ENCODE data around the gene CTNND2.

CTNND2 gene

DNA sequence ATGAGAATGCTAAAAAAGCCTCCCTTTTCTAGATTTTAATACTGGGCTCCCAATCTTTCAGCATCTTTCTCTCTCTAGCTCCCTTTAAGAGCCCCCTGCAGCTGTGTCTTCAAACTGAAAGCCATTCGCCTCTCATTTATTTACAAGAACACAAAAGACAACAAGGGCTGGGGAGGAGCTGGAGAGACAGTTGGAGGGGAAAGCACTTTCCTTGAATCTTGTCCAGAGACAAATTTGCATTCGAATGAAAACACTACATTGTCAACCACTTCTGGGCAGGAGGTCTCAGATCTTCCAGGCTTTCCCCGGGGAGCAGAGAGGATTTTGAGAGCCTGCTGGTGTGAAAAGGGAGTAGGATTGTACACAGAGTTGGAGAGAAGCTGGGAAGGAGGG, 518.3 kb downstream of the CTNND2 start:
- DNase-seq (ENCODE audit: low spot score), result no peak

DNA sequence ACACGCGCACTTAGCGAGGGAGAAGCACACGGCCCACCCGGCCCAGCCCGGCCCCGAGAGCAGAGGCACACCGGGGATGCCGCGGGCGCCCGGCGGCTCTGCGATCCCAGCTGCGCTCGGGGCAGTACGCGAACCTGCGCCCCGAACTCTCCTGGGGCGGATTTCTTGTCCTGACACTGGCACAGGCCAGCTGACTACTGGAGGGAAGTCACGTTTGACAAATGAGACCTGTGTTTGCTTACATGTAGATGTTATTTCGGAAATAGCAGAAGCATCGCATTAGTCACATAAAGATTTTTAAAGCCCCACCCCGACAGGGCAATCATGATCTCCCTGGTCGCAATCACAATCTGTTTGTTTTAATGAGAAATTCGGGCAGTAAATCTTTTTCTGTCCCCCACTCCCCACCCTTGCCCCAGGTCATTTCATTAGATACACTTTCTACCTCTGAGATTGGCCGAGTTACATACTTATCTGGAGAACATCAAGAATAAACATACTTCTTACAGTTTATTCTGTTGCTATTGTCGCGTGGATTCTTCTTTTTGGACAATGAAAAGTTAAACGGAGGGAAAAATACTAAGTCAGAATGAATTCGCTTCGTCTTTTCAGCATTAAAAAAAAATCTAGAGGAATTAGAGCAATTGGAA, 518.9 kb downstream of the CTNND2 start:
- no peak for DNase-seq (ENCODE audit: low spot score)

DNA sequence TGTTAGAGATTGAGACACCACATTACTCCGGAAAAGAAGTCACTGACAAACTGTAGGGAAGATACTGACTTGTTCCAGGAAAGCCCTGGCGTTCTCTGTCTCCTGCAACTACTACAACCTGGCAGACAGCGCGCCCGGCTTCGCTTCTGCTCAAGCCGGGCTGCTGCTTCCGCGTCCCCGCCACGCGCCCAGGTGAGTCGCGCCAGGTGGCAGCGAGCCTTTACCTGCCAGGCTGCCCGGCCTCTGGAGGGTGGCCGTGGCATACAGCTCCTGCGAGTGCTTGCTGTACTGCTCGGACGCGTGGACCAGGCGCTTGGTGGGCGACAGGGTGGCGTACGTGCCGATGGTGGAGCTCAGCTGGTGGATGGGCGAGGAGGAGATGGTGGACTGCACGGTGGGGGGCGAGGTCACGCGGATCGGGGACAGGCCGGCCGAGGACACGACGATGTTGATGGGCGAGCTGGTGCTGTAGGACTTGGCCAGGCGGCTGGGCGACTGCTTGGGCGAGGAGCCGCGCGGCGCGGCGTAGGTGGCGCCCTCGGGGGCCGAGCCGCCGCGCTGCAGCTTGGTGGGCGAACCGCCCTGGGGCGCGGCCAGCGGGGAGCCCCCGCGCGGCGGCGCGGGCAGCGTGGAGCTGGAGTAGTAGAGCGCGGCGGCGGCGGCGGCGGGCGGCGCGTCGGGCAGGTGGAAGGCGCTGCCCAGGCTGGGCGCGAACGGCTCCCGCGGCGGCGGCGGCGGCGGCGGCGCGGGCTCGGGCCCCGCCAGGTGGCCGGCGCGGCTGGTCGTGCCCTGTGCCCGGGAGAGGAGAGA, 519.6 kb downstream of the CTNND2 start:
- no peak for DNase-seq (ENCODE audit: low spot score)

DNA sequence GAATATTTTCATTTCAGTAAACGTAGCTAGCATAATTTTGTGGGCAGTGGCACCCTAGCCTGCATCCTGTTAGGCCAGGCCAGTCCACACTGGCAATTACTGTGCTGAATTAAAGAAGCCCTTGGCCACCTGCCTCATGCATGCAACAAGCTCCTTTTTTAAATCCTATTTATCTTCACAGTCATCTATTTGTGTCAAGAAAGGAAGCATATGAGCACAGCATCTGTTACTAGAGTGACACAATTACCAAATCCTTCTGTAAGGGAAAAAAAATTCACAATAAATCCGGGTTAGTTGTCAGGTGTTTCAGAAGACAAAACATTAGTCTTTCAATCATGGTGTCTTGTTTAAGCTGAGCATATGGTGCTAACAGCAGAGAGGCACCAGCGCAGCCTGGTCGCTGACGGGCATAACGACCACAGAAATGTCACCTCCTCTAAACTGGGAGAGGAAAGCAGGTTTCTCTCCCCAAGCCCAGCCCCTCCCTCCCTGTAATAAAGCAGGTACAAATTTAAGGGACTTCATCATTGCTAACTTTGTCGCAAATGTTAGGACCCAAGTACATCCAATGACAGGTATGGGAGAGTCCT, 520.6 kb downstream of the CTNND2 start:
- DNase-seq (ENCODE audit: low spot score), result no peak

DNA sequence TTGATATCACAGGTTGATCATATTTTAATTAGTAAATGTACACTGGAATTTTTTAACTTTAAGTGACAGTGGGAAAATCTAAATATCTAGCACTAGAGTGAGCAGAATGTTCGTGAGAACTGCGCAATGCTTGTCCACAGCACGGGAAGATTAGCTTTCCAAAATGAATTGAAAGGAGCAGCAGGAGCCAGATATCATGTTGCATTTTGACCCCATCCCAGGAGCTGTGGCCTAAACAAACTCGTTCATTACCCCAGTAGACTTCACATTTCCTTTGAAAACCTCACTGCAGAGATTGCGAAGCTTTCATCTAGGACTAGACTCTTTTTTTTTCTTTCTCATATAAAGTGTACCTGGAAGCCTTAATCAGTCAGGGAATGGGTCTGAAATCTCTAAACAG, 525.8 kb downstream of the CTNND2 start:
- no peak for DNase-seq (ENCODE audit: low spot score)

DNA sequence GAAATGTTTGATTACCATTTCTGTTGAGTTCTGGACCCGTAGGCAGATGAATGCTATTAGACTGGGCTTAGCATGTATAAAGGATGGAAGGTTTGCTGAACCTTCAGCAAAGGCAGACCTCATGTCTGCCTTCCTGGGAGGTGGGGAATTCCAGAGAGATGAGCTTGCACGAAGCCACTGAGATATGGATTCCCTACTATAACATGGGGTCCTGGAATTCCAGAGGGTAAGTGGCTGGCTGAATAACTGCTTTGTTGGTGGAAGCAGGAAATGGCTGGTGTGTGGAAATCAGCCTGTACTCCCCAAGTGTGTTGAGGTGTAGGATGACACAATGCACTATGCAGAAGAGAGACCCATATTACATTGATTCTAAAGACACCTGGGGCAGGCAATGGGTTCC, 526.4 kb downstream of the CTNND2 start:
- no peak for DNase-seq (ENCODE audit: low spot score)

DNA sequence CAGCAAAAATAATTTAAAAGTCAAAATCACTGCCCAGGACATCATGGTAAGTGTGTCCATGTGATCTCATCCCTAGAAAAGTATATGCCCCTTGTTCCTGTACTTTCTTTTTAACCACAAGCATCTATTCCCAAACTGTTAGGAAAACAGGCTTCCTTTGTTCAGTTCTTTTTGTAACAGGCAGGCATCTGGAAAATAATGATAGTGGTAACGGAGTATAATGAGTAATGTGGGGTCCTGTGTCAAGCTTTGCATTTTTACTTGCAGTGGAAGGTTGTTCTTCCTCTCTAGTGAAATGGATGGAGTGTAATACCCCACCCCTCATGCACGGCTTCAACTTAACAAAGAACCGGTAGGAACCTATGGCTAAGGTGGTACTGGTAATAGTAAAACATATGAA, 532.1 kb downstream of the CTNND2 start:
- no peak for DNase-seq (ENCODE audit: low spot score)

DNA sequence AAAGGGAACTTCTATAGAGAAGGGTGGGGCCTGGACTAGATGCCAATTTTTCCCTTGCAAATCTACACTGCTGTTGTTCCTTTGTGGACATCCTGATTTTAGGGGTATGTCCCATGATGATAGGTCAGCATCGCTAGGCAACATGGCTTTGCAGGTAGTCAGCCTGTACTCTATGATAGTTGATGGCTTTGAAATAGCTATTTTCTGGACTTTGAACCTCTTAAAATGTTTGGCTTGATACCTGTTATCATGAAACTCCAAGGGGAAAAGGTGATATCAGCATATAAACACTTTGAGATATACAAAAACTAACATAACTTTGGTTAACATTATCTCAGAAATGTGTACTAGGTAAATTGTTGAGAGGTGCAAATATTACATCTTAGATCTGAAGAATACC, 533.2 kb downstream of the CTNND2 start:
- no peak for DNase-seq (ENCODE audit: low spot score)

DNA sequence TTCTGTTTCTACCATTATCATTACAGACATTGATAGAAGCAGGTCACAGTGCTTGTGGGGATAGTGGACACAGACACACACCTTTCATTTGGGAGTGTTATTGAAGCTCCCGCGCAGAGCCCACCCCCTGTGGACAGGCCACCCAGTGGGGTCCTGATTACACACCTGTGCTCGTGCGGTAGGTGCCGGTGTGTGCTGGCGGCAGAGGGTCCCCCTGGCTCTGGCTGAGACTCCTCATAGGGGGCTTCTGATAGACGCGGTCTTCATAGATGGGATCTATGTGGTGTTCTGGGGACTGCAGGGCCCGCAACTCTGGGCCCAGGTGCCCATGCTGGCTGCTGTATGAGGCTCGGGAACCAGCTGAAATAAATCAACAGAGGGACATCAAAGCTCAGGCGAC, 539.7 kb downstream of the CTNND2 start:
- no peak for DNase-seq (ENCODE audit: low spot score)

DNA sequence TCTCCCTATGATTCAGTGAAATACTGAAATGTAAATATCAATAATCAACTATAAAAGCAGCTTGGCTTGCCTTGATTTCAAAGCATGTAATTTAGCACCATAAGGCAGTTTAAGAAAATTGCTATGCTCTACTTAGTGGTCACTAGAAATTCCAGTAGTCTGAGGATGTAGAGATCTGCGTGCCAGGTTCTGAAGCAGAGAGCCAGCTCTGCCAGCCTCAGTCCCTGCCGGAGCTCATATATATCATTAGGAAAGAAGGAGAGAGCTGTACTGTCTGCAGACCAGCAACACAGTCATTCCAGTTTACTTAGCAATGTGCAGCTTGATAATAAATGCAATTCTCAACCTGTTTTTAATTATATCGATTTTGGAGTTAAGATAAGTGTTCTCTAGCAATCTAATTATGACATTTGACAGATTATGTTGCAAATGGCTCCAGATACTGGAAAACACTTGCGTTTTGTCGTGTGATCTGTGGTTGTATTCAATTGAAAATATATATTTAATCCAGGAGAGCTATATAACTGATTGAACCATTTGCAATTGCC, 540.5 kb downstream of the CTNND2 start:
- DNase-seq (ENCODE audit: low spot score), result no peak

DNA sequence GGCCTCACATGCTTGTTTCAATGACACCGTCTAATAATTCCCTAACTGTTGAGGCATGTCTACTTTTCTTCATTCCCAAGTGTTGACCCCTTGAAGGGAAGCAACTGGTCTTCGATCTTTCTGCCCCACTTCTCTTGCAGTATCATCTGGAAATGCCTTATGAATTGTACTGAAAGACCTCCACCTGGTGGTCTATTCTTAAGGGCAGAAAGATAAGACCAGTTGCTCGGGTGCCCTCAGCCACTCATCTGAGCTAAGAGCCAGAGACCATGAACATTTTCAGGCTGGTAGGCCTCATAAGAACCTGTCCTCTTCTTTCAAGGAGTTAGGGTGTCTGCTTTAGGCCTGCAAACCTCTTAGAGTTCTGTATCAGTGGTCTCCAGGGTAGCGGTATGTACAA, 542.5 kb downstream of the CTNND2 start:
- no peak for DNase-seq (ENCODE audit: low spot score)

DNA sequence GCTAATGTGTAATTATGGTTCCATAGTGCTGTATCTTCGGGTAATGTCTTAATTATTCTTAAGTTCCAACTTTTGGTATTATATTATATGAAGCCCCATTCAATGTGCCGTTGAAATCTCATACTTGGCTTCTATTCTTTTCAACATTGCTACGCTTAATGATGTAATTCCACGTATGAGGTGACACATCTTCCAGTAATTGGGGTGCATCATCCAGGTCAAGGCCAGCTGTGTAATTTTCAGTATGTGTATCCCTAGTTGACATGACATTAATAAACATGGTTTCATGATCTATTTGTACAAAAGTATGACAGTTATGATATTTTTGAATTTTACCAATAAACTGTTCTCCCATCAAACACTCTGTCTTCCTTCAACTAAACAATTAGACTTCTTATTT, 546.3 kb downstream of the CTNND2 start:
- no peak for DNase-seq (ENCODE audit: low spot score)

DNA sequence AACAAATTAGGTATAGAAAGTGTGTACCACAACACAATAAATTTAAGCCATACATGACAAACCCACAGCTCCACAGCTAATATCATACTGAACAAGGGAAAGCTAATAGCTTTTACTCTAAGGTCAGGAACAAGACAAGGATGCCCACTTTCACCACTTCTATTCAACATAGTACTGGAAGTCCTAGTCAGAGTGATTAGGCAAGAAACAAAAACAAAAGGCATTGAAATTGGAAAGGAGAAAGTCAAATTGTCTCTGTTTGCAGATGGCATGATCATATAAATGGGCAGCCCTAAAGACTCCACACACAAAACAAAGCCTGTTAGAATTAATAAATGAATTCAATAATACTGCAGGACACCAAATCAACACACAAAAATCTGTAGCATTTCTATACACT, 548.8 kb downstream of the CTNND2 start:
- DNase-seq (ENCODE audit: low spot score), result no peak

DNA sequence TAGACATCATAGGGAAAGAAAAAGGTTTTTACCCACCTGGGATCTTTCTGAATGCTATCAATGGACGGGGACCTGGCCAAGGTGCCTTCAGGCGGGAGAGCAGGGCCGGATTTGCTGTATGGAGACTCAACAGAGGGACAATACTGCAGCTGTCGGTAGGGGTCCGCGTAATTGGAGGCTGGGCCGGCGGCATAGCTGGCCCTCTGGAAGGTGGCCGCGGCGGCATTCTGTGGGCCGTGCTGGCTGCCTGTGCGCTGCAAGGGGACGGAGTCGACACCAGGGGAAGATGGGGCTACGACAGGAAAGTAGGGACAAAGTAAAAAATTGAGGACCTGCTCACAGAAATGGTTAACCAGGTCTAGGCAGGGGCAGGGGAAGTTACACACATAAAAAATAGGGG, 557.9 kb downstream of the CTNND2 start:
- no peak for DNase-seq (ENCODE audit: low spot score)

DNA sequence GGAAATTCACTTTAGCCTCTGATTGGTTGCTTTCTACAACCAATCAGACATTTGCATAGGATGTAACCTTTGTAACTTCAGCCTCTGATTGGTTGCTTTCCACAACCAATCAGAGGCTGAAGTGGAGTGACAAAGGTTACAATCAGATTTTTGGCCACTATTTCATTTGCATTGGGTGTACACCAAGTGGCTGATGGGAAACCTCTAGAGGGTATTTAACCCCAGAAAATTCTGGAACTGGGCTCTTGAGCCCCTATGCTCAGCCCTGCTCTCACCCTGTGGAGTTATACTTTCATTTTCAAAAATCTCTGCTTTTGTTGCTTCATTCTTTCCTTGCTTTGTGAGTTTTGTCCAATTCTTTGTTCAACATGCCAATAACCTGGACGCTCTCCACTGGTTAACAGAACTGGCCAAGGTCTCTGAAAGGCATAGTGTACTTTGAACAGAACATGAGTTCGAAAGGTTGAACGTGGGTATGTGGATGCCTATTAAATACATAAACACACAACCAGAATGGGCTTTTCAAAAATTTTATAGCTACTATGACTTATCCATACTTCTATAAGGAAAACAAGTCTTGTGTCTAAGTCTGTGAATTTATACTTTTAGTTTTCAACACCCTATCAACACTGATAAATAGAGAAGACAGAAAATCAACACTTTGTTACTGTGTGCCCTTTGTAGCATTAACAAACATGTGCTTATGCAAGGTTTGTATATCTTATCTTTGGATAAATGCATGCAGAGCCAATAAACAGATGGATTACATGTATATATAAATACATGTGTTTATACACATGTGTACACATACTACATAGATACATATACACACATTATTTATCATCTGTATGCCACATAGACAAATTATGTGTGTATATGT, 568.1 kb downstream of the CTNND2 start:
- DNase-seq (ENCODE audit: low spot score), result no peak

DNA sequence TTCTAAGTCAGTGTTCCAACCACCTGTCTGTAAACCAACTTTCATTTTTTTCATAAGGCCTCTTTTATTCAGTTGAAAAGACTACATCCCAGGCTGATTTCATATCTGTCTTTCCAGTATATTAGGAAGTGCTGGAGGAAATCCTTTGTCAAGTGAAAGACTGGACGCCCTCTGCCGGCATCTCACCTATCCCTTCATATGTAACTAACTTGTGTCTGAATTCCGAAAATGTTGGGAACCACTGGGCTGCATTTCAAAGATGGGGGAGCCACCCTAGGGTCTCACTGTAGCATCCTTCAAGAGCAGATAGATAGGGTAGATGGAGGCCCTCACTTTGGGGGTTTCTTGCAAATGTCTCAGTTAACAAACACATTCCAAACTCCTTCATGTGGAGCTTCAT, 569.8 kb downstream of the CTNND2 start:
- no peak for DNase-seq (ENCODE audit: low spot score)

DNA sequence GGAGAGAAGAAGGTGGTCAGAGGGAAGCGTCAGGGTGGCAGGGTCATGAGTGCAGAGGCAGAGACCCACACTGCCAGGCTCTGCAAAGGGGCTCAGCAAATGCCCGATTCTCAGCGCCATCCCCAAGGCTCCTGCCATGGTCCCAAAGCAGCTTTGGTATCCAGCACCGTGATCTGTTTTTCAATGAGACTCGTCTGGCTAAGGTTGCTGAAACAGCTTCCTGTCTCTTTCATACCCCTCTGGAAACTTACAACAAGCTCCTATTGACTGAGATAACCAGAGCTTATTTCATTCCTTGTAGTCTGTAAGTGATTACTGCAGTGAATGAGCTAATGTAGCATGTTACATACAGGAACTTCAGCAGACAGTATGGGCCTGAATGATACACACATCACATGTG, 574.6 kb downstream of the CTNND2 start:
- no peak for DNase-seq (ENCODE audit: low spot score)

DNA sequence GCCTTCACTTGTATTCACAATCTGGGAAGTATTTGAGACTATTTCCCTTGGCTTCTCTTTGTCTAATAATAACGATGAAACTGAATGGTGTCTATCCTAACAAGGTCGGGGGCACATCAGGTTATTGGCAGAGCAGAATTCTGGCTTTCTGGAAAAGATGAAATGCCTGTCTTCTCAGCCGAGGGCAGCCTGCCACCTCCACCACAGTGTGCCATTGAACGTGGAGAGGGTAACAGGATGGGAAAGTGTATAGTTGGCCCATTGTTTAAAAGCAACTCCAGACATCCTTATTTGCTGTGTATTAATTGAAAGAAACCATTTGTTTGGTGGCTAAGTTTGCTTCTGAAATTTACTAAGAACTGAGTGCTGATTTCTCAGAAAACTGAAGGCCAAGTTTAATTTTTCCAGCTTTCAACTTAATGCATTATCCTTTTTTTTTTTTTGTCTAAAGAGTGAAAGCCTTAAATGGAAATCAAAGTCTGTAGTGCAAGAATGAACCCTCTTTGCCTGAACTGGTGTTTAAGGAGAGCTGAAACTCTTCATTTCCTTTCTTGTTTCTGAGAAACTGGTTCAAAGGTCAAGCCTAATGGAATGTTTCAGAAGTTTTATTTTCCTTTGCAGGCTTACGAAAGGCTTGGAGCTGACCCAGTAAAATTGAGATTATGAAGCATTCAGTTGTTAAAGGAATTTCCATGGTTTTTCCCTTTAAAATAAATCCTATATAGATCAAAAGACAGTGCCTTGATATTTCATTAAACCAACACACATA, 579.5 kb downstream of the CTNND2 start:
- no peak for DNase-seq (ENCODE audit: low spot score)

DNA sequence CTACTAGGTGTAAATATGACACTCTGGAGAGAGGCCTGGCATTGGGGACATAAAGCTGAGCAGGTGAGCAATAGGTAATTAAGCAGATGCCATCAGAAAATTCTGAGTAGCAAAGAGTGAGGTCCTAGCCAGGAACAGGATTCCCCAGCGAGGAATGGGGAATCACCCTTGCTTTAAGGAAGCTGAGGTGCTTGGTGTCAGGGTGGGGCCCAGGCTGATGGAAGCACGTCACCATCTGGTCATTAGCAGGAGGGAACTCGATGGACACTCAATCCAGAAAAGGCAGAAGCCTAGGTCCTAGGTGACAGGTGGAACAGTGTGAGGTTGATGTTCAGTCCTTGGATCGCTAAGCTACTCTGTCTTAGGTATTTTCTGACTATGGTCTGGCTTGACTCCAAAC, 580.5 kb downstream of the CTNND2 start:
- DNase-seq (ENCODE audit: low spot score), result no peak

DNA sequence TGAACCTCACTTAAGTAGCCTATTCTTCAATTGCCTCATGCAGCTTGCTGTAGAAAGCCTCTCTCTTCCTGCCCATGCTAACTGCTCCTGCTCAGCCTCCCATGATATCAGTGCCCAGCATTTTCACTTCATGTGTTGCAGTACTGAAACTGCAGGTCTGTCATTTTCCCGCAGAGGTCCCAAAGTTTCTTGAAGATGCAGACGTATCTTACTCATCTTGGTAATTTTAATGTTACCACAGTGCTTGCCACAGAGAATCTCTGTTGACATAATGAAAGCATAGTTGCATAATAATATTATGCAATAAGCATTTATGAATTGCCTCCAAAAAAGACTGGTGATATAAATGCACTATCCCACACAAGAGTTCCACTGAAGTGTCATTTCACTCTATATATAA, 582.1 kb downstream of the CTNND2 start:
- DNase-seq (ENCODE audit: low spot score), result no peak

DNA sequence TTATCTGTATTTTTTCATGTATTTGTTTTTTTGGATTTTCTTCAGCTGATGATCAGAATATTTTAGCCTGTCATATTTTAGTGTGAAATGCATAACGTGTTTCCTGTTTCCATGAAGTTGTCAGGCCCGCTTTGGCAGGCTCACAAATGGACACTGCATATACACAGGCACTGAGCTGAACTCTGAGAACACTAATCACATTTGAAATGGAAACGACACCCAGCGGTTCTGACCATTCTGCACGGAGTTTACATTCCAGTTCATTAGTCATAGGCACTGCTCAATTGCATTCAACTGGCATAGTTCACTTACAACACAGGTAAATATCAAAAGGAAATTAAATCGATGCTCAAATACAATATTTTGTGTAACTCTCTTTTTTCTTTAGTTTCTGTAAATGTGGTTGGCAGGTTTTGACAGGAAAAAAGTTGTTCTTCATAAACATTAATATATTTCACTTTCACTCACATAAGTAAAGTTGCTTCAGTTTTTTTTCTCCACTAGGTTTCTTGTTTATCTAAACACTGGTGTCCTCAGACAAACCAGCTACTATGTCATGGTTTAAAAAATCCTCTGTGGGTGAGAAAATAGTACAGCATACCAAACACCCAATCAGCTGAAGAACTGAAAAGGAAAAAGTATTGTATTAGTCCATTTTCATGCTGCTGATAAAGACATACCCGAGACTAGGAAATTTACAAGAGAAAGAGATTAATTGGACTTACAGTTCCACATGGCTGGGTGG, 584.2 kb downstream of the CTNND2 start:
- no peak for DNase-seq (ENCODE audit: low spot score)
